Esophagus mucosa (tissue), 1 donor: ENCODE results near the gene RUNDC3A. TPM values are rescaled to one million over a fixed set of nuclear protein-coding genes. Genes with fewer than 3 reads are reported as not detected.

Source experiments
- ATAC-seq: fragments of 200-7000 bp; cut with Tn5 transposase; one replicate; pipeline ENCODE4 v1.9.1; 2020
- total RNA-seq: library from RNA; stranded (reverse); gene quantifications from one replicate; pipeline ENCODE4 v1.2.4, GENCODE V29; 2023
- donor health status: DM: yes; HTN: yes; CAD: no.

The RUNDC3A gene
- total RNA-seq = 6.0 TPM

DNA sequence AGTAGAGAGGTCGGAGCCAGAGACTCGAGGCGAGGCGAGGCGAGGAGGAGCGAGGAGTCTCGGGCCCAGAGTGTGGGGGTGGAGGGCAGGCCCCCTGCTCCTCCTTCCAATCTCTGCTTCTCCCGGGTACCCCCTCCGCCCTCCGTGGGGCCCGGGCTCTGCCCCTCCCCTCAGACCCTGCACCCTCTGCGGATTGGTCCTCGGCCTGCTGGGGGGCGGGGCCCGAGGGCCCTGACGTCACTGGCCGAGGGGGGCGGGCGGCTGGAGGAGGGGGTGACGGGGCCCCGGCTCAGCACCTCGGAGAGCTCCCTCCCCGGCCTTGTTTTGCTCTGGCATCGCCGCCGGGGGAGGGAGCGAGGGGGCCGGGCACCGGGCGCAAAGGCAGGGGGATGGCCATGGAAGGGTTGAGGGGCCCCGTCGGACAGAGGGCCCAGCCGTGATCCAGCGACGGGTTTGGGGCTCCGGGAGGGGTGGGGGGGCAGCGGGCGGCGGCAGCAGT is at the start of gene RUNDC3A:
Gene RUNDC3A, plus strand, starts transcription at position 282 of the 499 bp plus-strand sequence. CDS start 232 bp downstream, outside the sequence.
- peak; percentile 77 for ATAC-seq

DNA sequence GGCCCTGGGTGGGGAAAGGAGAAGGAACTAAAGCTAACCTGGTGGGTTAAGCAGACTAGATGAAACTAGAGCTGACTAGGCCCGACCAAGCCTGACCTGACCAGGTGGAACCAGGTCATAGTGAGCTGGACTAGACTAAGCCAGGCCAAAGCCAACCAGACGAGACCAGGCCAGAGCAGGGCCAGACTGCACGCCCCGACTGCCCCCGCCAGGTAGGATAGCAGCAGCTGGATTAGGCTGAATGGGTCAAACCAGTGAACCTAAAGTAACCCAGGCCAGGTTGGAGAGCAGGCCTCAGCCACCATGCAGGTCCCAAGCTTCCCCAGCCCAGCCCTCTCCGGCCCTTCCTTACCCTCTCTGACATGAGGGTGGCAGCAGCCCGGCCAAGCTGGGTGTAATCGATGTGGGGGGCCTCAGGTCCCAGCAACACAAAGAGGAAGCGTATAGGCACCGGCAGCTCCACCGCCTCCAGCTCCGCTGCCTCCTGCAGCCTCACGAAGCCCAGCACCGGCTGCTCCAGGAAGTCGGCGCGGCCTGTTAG is 49.5 kb upstream of the RUNDC3A start:
- ATAC-seq = peak; percentile 8

DNA sequence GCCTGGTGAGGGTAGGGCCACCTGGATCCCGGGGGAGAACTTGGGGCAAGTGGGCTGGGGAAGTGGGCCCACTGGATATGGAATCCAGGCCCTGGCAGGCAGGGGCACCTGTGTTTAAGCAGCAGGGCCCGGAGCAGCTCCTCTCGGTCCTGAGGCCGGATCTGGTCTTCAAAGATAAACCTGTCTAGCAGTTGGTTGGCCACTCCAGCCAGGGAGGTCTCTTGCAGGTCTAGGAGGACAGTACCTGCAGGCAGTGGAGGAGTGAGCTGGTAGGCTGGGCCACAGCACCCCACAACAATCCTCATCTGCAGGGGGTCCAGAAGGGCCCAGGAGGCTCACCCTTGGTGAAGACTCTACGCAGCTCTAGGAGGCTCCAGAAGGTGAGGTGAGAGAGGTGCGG is 48.1 kb upstream of the RUNDC3A start:
- no peak for ATAC-seq

DNA sequence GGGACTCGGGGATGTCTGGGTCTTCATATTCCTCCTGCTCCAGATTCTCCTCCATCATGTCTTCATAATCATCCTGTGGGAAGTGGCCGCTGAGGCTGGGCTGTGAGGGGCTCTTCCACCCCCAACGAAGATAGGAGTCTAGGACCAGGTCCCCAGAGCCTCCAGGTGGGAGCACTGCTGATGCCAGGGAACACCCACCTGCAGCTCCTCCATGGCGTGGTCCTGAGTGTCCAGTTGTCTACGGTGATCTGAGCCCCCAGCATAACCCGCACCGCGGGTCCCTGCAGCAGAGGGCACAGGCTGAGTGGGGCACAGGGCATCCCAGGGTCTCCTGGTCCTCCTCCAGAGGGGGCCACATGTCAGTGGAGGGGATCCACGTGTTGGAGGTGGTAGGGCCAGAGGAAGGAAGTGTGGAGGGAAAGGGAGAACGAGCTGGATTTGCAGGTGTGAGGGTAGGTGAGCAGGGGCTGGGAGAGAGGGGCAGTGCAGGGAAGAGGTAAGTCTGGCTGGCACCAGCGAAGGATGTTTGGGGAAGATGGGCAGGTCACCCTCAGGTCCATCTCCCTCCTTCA is 45.7 kb upstream of the RUNDC3A start:
- ATAC-seq = no peak

DNA sequence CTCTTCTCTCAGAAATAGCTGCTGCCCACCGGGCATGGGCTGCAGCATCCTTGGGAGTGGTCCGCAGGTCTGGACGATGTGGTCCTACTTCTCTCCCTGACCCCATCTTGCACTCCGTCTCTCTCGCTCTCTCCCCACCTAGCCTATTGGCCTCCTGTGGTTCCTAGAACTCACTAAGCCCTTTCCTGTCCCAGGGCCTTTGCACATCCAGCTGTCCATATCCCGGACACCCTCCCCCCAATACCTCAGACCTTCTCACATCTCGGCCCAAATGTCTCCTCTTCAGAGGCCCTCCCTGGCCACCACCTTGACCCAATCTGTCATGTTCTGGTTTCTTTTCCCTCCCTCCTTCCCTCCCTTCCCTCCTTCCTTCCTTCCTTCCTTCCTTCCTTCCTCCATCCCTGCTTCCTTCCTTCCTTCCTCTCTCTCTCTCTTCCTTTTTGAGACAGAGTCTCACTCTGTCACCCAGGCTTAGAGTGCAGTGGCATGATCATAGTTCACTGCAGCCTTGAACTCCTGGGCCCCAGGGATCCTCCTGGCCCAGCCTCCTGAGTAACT is 45.0 kb upstream of the RUNDC3A start:
- no peak for ATAC-seq

DNA sequence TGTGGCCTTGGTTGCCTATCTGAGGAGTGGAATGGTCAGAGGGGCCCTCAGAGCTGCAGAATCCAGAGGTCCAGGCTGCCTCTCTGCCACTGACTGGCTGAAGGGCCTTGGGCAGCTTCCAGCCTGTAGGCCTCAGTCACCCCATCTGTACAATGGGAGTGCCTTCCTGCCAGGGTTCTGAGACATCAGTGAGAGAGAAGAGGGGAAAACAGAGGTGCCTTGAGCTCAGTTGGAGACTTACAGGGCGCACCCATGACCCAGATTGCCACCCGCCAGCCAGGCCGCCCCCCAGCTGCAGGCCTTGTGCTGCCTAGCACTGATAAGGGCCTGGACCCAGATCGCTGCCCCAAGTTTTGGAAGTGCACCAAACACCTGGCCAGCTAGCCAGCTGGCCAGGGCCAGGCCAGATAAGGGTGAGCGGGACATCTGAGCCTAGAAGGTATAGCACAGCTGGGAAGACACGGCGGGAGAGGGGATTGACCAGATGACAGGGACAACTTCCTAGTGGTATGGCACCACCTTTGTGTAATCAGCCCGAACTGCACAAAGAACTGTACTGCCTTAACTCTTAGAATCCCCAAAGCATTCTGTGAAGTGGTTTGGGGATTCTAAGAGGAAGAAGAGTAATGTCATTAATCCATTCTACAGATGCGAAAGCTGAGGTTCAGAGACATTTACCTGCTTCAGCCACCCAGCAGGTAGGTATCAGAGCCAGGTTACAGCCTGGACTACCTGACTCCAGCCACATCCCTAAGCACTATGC is 41.8 kb upstream of the RUNDC3A start:
- ATAC-seq = no peak

DNA sequence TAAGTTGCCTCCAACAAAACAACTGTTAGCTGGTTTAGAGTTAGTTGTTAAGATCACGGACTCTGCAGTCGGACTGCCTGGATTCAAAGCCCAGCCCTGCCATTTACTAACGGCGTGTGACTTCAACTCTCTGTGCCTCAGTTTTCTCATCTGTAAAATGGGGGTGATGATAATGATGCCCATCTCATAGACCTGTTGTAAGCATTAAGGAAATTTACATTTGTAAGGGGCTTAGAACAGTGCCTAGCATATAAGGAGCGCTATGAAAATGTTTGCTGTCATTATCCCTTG is 41.3 kb upstream of the RUNDC3A start:
- no peak for ATAC-seq

DNA sequence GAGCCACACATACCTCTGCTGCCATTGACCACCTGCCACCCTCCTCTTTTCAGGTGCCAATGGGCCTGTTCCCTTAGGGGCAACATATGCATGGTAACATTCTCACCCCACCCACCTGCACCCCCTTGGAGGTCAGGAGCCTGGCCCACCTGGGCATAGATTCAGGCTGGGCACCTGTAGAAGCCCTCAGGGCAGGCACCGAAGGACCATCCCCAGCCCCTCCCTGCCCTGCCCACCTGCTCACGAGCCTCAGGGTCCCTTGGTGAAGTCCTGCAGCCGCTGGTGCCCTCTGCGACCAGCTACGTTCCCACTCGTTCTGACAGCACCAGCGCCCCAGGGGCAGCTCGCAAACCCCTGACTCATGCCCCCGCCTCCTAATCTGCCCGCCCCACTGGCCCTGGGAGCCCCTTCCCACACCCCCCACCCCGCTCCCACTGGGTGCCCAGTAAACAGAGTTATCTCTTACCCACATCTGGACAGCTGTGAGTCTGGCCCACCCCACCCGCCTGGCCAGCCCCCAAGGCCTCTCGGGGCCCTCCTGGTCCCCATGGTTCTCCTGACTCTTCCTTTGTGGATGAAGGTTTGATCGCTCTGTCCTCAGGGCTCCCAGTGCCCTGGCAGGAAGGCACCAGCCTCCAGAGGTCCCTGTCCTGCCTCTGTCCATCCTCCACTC is 40.4 kb upstream of the RUNDC3A start, which contains the start of gene SLC4A1:
Gene SLC4A1, minus strand, starts transcription at position 318 of the 673 bp plus-strand sequence. CDS start 5,269 bp downstream, outside the sequence.
- no peak for ATAC-seq

DNA sequence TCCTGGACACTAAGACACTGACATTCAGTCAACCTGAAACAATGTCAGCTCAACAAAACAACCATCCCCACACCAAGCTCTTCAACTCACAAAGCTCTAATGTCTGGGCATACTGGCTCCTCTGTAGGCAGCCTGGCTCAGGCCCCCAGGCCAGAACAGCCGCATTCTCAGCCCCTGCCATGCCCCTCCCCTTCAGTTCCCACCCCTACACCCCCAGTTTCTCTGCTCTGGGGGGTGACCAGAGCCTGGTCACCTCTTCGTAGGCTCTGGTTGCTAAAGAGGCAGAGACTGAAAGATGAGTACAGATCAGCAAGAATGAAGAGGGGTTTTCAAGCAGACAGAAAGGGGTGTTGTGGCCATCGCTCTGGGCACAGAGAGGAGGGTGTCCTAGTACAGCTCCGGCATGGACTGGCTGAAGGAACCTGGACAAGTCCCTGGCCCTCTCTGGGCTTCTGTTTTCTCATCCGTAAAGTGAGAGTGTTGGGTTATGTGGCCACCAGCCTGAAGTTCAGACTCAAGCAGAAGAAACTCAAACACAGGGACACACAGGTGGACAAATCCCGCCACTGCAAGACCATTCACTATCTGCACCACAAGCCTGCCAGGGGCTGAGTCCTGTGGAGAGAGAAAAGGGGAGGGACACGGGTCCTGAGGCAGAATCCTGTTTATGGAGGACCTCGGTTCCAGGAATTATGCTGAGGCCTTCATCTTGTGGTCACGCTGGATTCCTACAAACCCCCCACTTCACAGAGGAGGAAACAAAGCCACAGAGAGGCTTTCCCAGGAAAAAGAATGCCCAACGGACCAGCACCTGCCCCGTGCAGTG is 39.5 kb upstream of the RUNDC3A start:
- no peak for ATAC-seq

DNA sequence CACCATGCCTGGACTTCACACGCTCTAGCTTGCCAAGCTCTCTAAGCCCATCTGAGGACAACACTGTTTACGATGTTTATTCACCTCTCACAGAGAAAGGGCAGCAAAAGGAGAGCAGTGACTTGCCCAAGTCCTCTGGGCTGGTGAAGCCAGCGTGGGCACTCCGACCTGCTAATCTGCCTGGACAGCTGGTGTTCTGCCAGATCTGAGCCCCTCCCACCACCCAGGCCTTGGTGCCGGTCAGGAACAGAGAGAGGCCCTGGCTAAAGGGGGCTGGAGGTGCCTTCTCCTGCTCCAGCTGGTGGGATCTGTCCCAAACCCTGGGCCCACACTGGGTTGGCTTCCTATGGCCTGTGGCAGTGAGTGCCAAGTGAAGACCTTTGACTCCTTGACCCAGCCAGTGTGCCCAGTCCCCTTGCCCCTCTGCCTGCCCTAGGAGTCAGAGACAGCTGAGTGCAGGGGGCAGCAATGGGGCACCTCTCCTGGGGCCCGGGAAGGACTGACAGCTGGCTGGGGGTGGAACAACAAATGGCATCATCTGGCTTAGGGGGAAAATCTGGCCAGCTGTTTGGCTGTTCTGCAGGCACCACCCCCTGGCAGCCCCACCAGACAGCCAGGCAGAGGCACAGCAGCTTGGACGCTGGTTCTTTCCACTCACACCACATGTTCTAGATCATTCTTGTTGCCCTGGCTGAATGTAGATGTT is 38.7 kb upstream of the RUNDC3A start:
- no peak for ATAC-seq

DNA sequence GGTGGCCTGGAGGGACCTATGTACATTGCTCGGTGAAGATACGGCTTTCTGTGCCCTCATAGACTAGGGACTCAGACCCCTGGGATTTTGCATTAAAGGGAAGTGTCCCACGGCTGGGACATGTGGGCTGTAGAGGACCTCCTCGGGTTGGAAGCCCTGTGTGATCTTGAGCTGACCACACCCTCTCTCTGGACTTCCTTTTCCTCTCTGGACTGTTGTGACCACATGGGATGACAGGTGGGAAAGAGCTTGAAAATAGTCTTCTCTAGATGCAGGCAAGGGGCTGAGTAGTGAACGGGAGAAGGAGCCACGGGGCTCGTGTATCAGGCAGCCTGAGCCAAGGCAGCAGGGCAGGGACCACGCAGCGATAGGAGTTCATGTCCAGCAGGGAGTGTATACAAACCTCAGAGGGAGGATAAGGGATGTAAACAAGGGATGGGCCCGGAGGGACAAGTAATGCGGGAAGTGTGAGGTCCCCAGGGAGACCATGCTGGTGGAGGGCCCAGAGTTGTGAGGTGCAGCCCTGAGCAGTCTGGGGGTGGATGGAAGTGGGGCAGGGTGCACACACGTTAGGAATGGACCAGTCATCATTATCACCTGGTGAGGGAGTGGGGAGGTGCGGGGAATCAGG is 36.0 kb upstream of the RUNDC3A start:
- no peak for ATAC-seq

DNA sequence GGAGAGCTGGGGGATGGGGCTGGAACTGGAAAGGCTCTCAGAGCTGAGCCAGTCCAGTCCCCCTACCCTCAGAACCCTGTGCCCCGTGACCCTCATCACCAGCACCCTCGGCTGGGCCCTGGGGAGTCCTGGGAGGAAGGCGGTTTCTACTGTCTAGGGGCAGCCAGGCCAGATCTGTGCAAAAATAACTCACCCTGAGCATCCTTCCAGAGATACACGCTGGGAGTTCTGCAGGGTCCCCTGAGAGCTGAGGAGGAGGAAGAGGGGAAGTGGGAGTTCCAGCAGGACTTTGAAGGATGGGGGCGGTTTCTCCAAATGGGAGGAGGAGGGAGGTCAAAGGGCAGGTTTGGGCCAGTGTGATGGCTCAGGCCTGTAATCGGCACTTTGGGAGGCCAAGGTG is 35.4 kb upstream of the RUNDC3A start:
- ATAC-seq = no peak

DNA sequence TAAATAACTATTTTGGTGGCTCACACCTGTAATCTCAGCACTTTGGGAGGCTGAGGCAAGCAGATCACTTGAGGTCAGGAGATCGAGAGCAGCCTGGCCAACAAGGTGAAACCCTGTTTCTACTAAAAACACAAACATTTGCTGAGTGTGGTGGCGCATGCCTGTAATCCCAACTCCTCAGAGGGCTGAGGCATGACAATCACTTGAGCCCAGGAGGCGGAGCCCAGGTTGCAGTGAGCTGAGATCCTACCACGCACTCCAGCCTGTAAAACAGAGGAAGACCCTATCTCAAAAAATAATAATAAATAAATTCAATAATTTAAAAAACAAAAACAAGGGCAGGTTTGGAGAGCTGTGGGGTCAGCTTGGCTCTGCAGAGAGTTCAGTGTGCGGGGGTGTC is 34.8 kb upstream of the RUNDC3A start:
- no peak for ATAC-seq

DNA sequence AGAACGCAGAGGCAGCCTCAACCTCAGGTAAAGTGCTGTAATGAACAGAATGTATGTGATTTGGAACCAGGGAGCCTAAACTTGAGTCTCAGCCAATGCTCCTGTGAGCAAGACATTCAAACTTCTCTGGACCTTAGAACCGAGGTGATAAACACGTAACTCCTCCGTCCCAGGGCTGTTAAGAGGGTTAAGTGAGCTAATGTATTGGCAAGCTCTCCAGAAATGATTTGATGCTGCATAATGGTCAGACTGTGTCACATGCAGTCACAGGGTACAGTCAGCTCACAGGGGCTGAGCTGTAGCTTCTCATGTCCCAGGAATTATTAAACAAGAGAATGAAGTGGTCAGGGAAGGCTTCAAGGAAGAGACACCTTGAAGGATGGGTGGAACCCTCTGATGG is 30.4 kb upstream of the RUNDC3A start:
- no peak for ATAC-seq

DNA sequence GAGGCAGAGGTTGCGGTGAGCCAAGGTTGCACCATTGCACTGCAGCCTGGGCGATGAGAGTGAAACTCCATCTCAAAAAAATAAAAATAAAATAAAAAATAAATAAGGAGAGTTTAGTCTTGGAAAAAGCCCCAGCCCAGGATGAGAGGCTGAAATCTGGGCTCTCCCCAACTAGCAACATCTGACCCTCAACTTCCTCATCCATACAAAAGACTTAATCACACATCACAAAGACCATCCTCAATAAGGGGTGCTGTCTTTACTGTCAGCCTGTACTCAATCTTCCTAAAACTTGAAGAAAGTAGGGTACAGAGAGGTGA is 29.1 kb upstream of the RUNDC3A start:
- ATAC-seq = no peak

DNA sequence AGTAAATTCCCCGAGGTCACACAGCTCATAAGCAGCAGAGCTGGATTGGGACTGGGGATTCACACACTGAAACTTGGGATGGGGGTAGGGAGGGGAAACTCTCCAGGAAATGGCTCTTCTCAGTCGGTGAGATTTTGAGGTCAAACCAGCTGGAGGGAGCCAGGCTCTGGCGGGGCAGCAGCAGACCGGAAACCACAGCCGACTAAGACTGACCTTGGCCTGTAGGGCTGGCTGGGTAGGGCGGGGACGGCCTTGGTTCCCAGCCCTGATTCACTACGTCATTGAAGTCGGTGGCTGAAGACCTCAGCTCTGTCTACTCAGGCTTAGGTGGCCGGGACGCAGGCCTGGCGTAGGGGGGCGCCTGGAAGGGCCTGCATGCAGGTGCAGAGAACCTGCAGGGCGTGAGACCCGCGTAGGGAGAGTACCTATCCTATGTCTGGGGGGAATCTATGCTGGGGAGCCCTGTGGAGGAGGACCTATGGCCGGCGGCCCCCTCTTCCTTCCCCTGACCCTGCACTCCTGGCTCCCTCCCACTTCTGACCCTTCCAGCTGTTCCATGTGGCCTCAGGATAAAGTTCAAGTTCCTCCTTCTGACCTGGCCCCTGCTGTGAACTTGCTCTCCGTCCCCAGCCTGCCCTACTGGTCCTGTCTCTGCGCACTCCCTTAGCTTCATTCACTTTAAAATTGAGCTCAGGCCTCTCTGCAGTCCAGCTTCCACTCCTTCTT is 28.6 kb upstream of the RUNDC3A start:
- peak; percentile 83 for ATAC-seq

DNA sequence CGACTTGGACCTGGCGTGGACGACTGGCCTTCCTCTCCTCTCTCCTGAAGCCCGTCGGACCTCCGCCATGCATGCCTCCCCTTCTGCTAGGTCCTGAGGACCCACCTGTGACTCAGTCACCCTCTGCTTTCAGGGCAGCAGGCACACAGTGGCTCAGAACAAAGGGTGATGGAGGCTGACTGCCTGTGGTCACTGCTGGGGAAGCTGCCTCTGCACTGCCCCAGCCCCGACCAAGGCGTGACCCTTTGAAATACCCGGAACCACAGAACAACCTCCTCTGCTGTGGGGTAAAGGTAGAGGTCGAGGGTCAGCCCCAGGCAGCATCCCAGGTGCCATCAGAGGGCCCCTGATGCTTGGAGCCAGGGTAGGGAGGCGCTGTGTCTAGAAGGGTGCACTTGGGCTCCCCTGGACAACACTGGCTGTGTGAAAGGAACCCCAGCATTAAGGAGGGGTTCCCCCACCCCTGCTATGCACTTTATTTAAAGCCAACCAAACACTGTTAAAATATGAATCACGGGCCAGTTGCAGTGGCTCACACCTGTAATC is 27.9 kb upstream of the RUNDC3A start:
- peak; percentile 9 for ATAC-seq

DNA sequence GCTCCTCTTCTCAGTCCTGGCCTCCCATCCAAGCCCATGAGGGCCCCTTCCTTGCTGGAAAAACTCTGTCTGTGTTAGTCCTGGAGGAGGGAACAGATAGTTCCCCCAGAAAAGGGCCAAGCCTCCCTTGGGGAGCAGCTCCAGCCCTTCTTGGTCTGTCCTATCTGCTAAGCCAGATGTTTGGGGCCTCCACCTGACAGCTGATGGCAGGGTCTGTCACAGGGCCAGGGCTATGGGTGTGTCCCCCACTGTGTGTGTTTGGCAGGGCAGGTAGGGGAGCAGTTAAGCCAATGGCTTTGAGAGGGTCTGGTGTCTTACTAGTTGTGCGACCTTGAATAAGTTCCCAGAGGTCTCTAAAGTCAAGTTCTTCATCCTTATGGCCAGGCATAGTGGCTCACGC is 26.8 kb upstream of the RUNDC3A start:
- ATAC-seq = no peak

DNA sequence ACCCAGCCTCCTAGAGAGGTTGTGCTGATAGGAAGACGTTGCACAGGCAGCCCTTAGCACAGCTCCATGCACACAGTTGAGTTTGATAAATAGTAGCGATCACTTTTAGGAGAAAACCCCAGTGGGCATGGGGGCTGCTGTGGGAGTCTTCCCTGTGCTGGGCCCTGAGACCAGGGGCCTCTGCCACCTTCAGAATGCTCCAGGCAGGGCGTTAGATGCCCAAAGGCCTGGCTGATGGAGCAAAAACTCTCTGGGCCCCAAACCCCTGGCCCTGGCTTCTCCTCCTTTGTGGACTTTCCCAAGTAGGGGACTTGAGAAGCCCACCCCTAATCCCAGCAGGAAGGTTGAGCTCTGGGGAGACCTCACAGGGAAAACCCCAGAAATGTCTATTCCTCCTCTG is 26.1 kb upstream of the RUNDC3A start:
- ATAC-seq = no peak

DNA sequence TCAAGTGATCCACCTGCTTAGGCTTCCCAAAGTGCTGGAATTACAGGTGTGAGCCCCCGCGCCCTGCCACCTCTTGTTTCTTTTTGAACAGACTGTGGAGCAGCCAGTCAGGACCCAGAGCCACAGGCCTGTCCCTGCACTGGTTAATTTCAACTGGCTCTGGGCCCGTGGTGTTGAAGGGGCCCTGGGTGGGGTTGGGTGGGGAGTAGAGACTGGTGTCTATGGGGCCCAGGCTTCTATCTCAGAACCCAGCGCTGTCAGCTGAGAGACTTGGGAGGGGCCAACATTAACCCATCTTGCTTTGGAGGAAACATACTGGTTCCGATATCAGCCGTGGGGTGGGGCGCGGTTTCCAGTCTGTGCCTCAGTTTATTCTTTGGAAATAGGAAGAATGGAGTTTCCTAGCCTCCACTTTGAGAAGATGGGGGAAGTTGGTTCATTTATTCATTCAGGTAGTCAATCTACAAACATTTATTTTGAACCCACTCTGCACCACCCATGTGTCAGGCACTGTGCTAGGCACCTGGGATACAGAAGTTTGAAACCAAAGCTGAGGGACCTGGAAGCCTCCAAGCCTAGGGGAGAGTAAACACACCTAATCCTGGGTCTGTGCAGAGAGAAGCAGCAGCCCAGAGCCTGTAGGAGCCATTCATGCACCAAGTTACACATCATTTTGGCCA is 24.9 kb upstream of the RUNDC3A start:
- no peak for ATAC-seq
